ENCODE data around the gene VPS13D. TPM values are rescaled to one million over a fixed set of nuclear protein-coding genes. Genes with fewer than 3 reads are reported as not detected.

The VPS13D gene
- total RNA-seq, 2 experiments from 2014 or later = 24.7 to 25.9 TPM

- ChIA-PET POLR2A (interaction anchor here (0.6 kb wide), 1 partner anchor 19 kb away, joined by 3 read pairs; no protein-coding TSS in a partner anchor), CTCF (interaction anchor here (0.6 to 3.0 kb wide), 5 partner anchors 14 to 72 kb away, joined by 3 to 11 read pairs (median 4); no protein-coding TSS in a partner anchor)
These were observed 33.0 kb upstream of the VPS13D start for GRCh38 chr1:12196641-12197482.

GRCh38 chr1:12197483-12197880 is 32.3 kb upstream of the VPS13D start:
- POLR2A ChIA-PET = no interaction called here
- CTCF ChIA-PET = interaction anchor here (0.6 to 3.0 kb wide), 4 partner anchors 19 to 73 kb away, joined by 3 to 11 read pairs (median 5); no protein-coding TSS in a partner anchor

- POLR2A ChIA-PET = interaction anchor here (0.7 kb wide), 1 partner anchor 222 kb away, joined by 3 read pairs; no protein-coding TSS in a partner anchor
- CTCF ChIA-PET = interaction anchor here (0.9 kb wide), 1 partner anchor 28 kb away, joined by 3 read pairs; no protein-coding TSS in a partner anchor
These were observed 29.6 kb upstream of the VPS13D start for GRCh38 chr1:12200208-12200607.

- CTCF ChIA-PET = interaction anchor here (0.7 to 10.7 kb wide), 5 partner anchors 9 to 79 kb away, joined by 3 to 170 read pairs (median 4); no protein-coding TSS in a partner anchor
- POLR2A ChIA-PET = interaction anchor here (0.6 to 1.3 kb wide), 4 partner anchors 24 to 294 kb away, joined by 3 to 6 read pairs (median 4); no protein-coding TSS in a partner anchor
These were observed 28.3 kb upstream of the VPS13D start for GRCh38 chr1:12201352-12202189.

- POLR2A ChIA-PET = interaction anchor here (0.6 to 1.3 kb wide), 4 partner anchors 25 to 294 kb away, joined by 3 to 6 read pairs (median 4); no protein-coding TSS in a partner anchor
- CTCF ChIA-PET = interaction anchor here (0.7 to 10.7 kb wide), 4 partner anchors 24 to 79 kb away, joined by 3 to 170 read pairs (median 5); no protein-coding TSS in a partner anchor
These were observed 27.7 kb upstream of the VPS13D start for GRCh38 chr1:12202190-12202497.

- ChIA-PET POLR2A (interaction anchor here (1.3 to 2.2 kb wide), 2 partner anchors 24 to 78 kb away, joined by 4 to 6 read pairs; no protein-coding TSS in a partner anchor), CTCF (interaction anchor here (0.6 to 10.7 kb wide), 4 partner anchors 25 to 80 kb away, joined by 3 to 170 read pairs (median 6); no protein-coding TSS in a partner anchor)
These were observed 27.3 kb upstream of the VPS13D start for GRCh38 chr1:12202577-12202976.

- CTCF ChIA-PET = interaction anchor here (0.6 to 10.7 kb wide), 5 partner anchors 26 to 137 kb away, joined by 3 to 170 read pairs (median 3); no protein-coding TSS in a partner anchor
- POLR2A ChIA-PET = interaction anchor here (0.7 to 2.2 kb wide), 2 partner anchors 13 to 25 kb away, joined by 3 to 6 read pairs; no protein-coding TSS in a partner anchor
These were observed 26.4 kb upstream of the VPS13D start for GRCh38 chr1:12203216-12204007.

- ChIA-PET CTCF (interaction anchor here (1.0 to 10.7 kb wide), 2 partner anchors 27 to 81 kb away, joined by 3 to 170 read pairs; no protein-coding TSS in a partner anchor), POLR2A (interaction anchor here (2.2 kb wide), 1 partner anchor 25 kb away, joined by 6 read pairs; no protein-coding TSS in a partner anchor)
These were observed 25.7 kb upstream of the VPS13D start for GRCh38 chr1:12204140-12204539.

GRCh38 chr1:12204754-12205658 is 24.8 kb upstream of the VPS13D start:
- CTCF ChIA-PET = interaction anchor here (1.2 to 10.7 kb wide), 2 partner anchors 69 to 82 kb away, joined by 3 to 170 read pairs; no protein-coding TSS in a partner anchor

GRCh38 chr1:12206238-12206637 is 23.6 kb upstream of the VPS13D start:
- ChIA-PET CTCF (interaction anchor here (1.2 to 10.7 kb wide), 2 partner anchors 71 to 84 kb away, joined by 3 to 170 read pairs; no protein-coding TSS in a partner anchor), POLR2A (no interaction called here)

More at GRCh38 chr1:12204754-12205658, 24.8 kb upstream of the VPS13D start:
- POLR2A ChIA-PET = interaction anchor here (0.6 to 2.2 kb wide), 2 partner anchors 26 to 55 kb away, joined by 3 to 6 read pairs; no protein-coding TSS in a partner anchor

GRCh38 chr1:12206792-12207424 is 22.9 kb upstream of the VPS13D start:
- CTCF ChIA-PET = interaction anchor here (10.7 kb wide), 1 partner anchor 84 kb away, joined by 170 read pairs; no protein-coding TSS in a partner anchor
- POLR2A ChIA-PET = no interaction called here

GRCh38 chr1:12208271-12208670 is 21.6 kb upstream of the VPS13D start:
- ChIA-PET POLR2A (interaction anchor here (1.2 kb wide), 1 partner anchor 83 kb away, joined by 3 read pairs; no protein-coding TSS in a partner anchor), CTCF (interaction anchor here (0.7 to 10.7 kb wide), 9 partner anchors 11 to 94 kb away, joined by 3 to 170 read pairs (median 4); no protein-coding TSS in a partner anchor)

GRCh38 chr1:12208764-12209494 is 20.9 kb upstream of the VPS13D start:
- CTCF ChIA-PET = interaction anchor here (0.7 to 10.7 kb wide), 11 partner anchors 10 to 95 kb away, joined by 3 to 170 read pairs (median 3); no protein-coding TSS in a partner anchor
- POLR2A ChIA-PET = interaction anchor here (0.5 to 1.2 kb wide), 2 partner anchors 51 to 84 kb away, joined by 3 read pairs; no protein-coding TSS in a partner anchor

- POLR2A ChIA-PET = interaction anchor here (0.6 kb wide), 1 partner anchor 286 kb away, joined by 3 read pairs; no protein-coding TSS in a partner anchor
- CTCF ChIA-PET = interaction anchor here (1.1 to 10.7 kb wide), 5 partner anchors 10 to 87 kb away, joined by 3 to 170 read pairs (median 3); no protein-coding TSS in a partner anchor
These were observed 20.4 kb upstream of the VPS13D start for GRCh38 chr1:12209495-12209832.
